Measurements from ENCODE around the gene IRF3. TPM values are rescaled to one million over a fixed set of nuclear protein-coding genes. Genes with fewer than 3 reads are reported as not detected.
A peak's percentile ranks its signal among the peaks of the same experiment; 100 is the strongest.

Gene IRF3
- total RNA-seq, 1 experiment from 2014 or later: 205 TPM

- Histone ChIP-seq H3K79me1 (ENCODE audit: insufficient read depth, low read depth, low read length, poor library complexity, severe bottlenecking) (no peaks in the 10 kb centered on the region), H3K27me3 (ENCODE audit: insufficient read depth, low read length) (no peaks in the 10 kb centered on the region), H3K23ac (ENCODE audit: insufficient read length, low read depth, low read length) (no peak overlapping the region), H3K9ac (ENCODE audit: extremely low read depth, insufficient read length, low read length) (no peak overlapping the region), H2BK15ac (ENCODE audit: low read depth, low read length) (no peak overlapping the region), H3K23me2 (ENCODE audit: insufficient read length, low read depth, low read length, poor library complexity, severe bottlenecking) (no peaks in the 10 kb centered on the region), H2AK5ac (ENCODE audit: insufficient read length, low read length) (no peak overlapping the region), H3K56ac (ENCODE audit: insufficient read length, low read depth, low read length) (no peak overlapping the region), H2BK12ac (ENCODE audit: insufficient read length, low read depth, low read length) (no peak overlapping the region), H3K14ac (ENCODE audit: insufficient read depth, low read length) (no peak overlapping the region), H3K9me3 (ENCODE audit: control insufficient read depth, low read depth, low read length) (no peaks in the 10 kb centered on the region), H3K4me2 (ENCODE audit: insufficient read depth, insufficient read length, low read length) (no peak overlapping the region), H3T11ph (ENCODE audit: low read length) (no peak overlapping the region), H4K20me1 (ENCODE audit: control insufficient read depth, insufficient read depth, insufficient read length) (no peaks in the 10 kb centered on the region), H2BK20ac (ENCODE audit: low read depth, low read length, poor library complexity, severe bottlenecking) (no peak overlapping the region), H2BK5ac (ENCODE audit: insufficient read length, low read length) (no peak overlapping the region), H4K5ac (ENCODE audit: insufficient read length, low read depth, low read length) (no peak overlapping the region), H3K4me1 (ENCODE audit: insufficient read depth, low read length) (no peaks in the 10 kb centered on the region), H4K8ac (replicated peaks; ENCODE audit: insufficient read length, low read depth, low read length) (no peak overlapping the region), H3K27ac (ENCODE audit: insufficient read length, low read depth, low read length) (no peak overlapping the region), H2AFZ (ENCODE audit: low read length) (no peak overlapping the region), H3K79me2 (ENCODE audit: insufficient read depth, low read length) (no peaks in the 10 kb centered on the region), H3K4ac (ENCODE audit: low read depth, low read length) (no peak overlapping the region), H2BK120ac (ENCODE audit: low read depth, low read length, poor library complexity, severe bottlenecking) (no peak overlapping the region), H3K18ac (ENCODE audit: insufficient read length, low read depth, low read length) (no peak overlapping the region), H4K91ac (ENCODE audit: insufficient read length, low read depth, low read length) (no peak overlapping the region)
- no peaks in the 10 kb centered on the region; a peak in 1 of 5 replicates for H3K9me3 Mint-ChIP-seq
- no peaks in the 10 kb centered on the region for H3K27me3 Mint-ChIP-seq (ENCODE audit: low read depth)
- H3K4me1 Mint-ChIP-seq: peaks cover 18 to 20% of the 10 kb centered on the region in 2 experiments
- peak overlapping the region in 1 of 3 experiments; percentile 44; a peak in 1 of 7 replicates for H3K27ac Mint-ChIP-seq
- DNase-seq: no peak
- H3K36me3 Mint-ChIP-seq (ENCODE audit: insufficient read depth in 1 of 3, low read depth in 3 of 3): peaks cover 25 to 76% (median 68%) of the 10 kb centered on the region in 3 experiments
- WGBS (ENCODE audit: extremely low coverage, insufficient read length, low lambda C conversion rate): no CpG with 5 or more reads among the region's 58 CpGs
- TF ChIP-seq CTCF (conservative IDR thresholded peaks at IDR 0.05): no peak
- H3K4me3 Mint-ChIP-seq: no peak overlapping the region
Measured at GRCh38 chr19:49652551-49653465, 12.8 kb downstream of the IRF3 start.
